ENCODE data around the gene HSD17B8.

The HSD17B8 gene

GRCh38 chr6:33169291-33170175 is 34.9 kb upstream of the HSD17B8 start:
- no peak overlapping the region for H3K4me3 ChIP-seq (ENCODE audit: low read depth, low read length)
- TF ChIP-seq MAX (IDR thresholded peaks at IDR 0.05; ENCODE audit: low read depth, low read length) (no peak), CTCF (IDR thresholded peaks at IDR 0.05; ENCODE audit: low read depth, low read length) (no peak), POLR2A (IDR thresholded peaks at IDR 0.05; ENCODE audit: extremely low read depth, insufficient read length) (no peak), MYC (IDR thresholded peaks at IDR 0.05; ENCODE audit: low read depth, low read length) (no peak)
- peak; percentile 32 for DNase-seq (ENCODE audit: low read depth)

- peak; percentile 92 for DNase-seq (ENCODE audit: low read depth)
- H3K4me3 ChIP-seq (ENCODE audit: low read depth, low read length) = no peak overlapping the region
- TF ChIP-seq MYC (IDR thresholded peaks at IDR 0.05; ENCODE audit: low read depth, low read length) = no peak
- no peak for TF ChIP-seq MAX (IDR thresholded peaks at IDR 0.05; ENCODE audit: low read depth, low read length)
- TF ChIP-seq POLR2A (IDR thresholded peaks at IDR 0.05; ENCODE audit: extremely low read depth, insufficient read length) = no peak
- TF ChIP-seq CTCF (IDR thresholded peaks at IDR 0.05; ENCODE audit: low read depth, low read length) = no peak
Measured at GRCh38 chr6:33170176-33171015, 34.1 kb upstream of the HSD17B8 start.

- no peak overlapping the region for H3K4me3 ChIP-seq (ENCODE audit: low read depth, low read length)
- TF ChIP-seq MYC (IDR thresholded peaks at IDR 0.05; ENCODE audit: low read depth, low read length) = no peak
- no peak for TF ChIP-seq MAX (IDR thresholded peaks at IDR 0.05; ENCODE audit: low read depth, low read length)
- no peak for TF ChIP-seq CTCF (IDR thresholded peaks at IDR 0.05; ENCODE audit: low read depth, low read length)
- no peak for TF ChIP-seq POLR2A (IDR thresholded peaks at IDR 0.05; ENCODE audit: extremely low read depth, insufficient read length)
- DNase-seq (ENCODE audit: low read depth) = no peak
Measured at GRCh38 chr6:33171016-33171879, 33.2 kb upstream of the HSD17B8 start.

- DNase-seq (ENCODE audit: low read depth) = no peak
- TF ChIP-seq POLR2A (IDR thresholded peaks at IDR 0.05; ENCODE audit: extremely low read depth, insufficient read length) (no peak), MYC (IDR thresholded peaks at IDR 0.05; ENCODE audit: low read depth, low read length) (no peak), MAX (IDR thresholded peaks at IDR 0.05; ENCODE audit: low read depth, low read length) (no peak)
Measured at GRCh38 chr6:33171880-33172687, 32.4 kb upstream of the HSD17B8 start.

GRCh38 chr6:33172688-33173534 is 31.5 kb upstream of the HSD17B8 start:
- no peak overlapping the region for H3K4me3 ChIP-seq (ENCODE audit: low read depth, low read length)
- peak; percentile 29 for DNase-seq (ENCODE audit: low read depth)
- TF ChIP-seq MAX (IDR thresholded peaks at IDR 0.05; ENCODE audit: low read depth, low read length) = no peak
- TF ChIP-seq POLR2A (IDR thresholded peaks at IDR 0.05; ENCODE audit: extremely low read depth, insufficient read length) = no peak
- TF ChIP-seq CTCF (IDR thresholded peaks at IDR 0.05; ENCODE audit: low read depth, low read length) = peak; percentile 68
- no peak for TF ChIP-seq MYC (IDR thresholded peaks at IDR 0.05; ENCODE audit: low read depth, low read length)

More at GRCh38 chr6:33171880-33172687, 32.4 kb upstream of the HSD17B8 start:
- no peak overlapping the region for H3K4me3 ChIP-seq (ENCODE audit: low read depth, low read length)

All from NB4 (cell line).